Stimulated activated CD4-positive, alpha-beta T cell treated with anti-CD3 and anti-CD28 coated beads, Interleukin-12 subunit alpha, Interleukin-12 subunit beta, amount 100 ng/mL, for 24 hours (primary cell): ENCODE results near the gene TTC33.
"Not testable (repeated sequence)": the region's sequence is repeated elsewhere in the genome, so short reads cannot be mapped to it uniquely, and the experiment has no call there.

Experiments
- DNase-seq, 2 experiments: peaks; one replicate each; pipeline ENCODE4 v3.0.0-alpha.2; 2020; ENCODE audit warnings: low read depth in 2 of 2

Gene TTC33

DNA sequence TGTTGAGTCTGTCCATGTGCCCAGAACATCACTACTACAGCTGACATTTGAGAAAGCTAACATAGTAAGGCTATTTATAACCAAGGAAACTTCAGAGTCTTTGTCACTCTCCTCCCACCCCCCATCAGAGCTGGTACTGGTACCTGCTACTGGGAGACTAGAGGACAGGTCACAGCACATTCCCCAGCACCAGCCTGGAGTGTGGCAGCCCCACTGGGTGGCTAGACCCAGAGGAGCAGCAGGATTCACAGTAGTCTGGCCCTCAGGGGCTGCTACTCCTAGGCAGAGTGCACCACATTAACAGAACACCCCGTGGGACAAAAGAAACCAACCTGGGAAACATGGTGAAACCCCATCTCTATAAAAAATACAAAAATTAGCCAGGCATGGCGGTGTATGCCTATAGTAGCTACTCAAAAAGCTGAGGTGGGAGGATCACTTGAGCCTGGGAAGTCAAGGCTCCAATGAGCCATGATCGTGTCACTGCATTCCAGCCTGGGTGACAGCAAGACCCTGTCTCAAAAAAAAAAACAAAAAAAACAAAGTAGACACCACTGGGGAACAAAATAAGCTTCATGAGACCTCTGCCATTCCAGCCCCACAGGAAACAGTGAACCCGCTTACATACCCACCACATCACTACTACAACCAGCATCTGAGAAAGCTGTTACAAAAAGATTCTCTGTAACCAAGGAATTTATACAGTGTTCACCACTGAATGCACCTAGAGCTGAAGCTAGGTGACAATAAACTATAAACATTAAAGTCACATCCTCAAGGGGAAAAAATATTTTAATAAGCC lies 102.3 kb downstream of the TTC33 start:
- no peak for DNase-seq

DNA sequence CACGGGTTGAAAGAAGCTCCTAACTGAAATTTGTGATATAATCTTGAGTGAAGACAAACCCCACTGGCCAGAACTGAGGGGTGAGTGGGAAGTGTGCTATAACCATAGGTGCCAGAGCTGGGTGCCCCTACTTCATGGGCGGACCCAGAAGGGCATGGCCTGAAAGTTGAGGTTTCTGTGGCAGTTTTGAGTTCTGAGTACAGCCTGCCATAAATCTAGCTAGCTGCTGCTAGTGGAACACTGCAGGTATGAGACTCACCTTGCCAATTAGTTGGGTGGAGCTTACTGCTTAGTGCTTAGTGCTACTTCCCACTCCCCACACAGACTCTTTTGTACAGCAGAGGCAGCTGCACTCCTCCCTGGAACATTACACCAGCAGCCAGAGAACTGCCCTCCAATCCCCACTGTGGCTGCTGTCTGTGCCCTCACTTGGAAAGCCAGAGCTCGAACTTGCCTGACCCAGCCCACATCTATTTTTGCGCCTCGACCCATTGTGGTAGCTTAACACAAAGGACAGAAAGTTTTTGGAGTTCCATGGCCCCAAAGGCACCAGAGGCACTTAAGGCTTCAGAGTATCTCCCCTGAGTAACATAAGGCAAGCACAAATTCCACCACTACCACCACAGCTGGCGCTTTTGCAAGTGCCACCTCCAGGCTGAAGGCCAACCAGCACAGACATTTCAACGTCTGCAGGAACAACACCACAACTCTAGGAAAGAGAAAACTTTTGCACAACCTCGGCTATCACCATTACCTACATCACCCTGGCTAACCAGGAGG lies 103.1 kb downstream of the TTC33 start:
- DNase-seq, result no peak

DNA sequence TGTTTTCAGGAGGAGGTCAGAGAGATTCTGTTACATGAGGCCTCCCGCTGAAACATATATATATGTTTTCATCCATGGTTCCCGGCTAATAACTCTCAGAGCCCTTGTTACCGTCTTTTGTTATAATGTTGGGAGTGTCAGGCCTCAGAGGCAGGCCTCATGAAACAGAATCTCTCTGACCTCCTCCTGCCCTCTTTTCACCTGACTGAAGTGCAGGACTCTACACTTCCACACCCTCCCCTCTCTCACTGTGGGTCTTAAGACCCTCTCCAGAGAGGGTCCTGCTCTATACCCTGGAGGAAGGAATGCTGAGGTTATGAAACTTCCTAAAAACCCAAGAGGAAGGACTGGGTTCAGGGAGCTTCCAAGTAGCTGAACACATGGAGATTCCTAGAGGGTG lies 104.6 kb downstream of the TTC33 start:
- DNase-seq, result no peak

- DNase-seq, result no peak
Measured at GRCh38 chr5:40649463-40650030, 106.2 kb downstream of the TTC33 start.

- DNase-seq, result no peak
Measured at GRCh38 chr5:40648150-40648549, 107.6 kb downstream of the TTC33 start.

DNA sequence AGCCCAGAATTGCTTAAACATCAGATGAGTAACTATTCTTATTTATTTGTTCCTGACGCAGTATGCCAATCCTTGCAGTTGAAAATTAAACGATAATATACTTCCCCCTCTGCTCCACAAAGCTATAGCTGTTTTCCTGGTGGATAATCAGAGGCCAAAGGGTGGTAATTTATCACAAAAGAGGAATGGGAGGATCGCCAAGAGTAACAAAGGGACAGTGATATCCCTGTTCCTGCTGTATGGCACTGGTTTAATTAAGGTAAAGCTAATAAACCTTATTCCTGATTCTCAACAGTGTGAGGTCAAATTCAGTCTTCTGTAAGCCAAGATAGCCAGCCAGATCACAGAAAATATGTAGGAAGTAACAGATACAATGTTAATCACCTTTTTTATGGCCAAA lies 109.5 kb downstream of the TTC33 start:
- no peak for DNase-seq

GRCh38 chr5:40639531-40639930 lies 116.2 kb downstream of the TTC33 start:
- DNase-seq, result not testable (repeated sequence)

- DNase-seq, result no peak
Measured at GRCh38 chr5:40634593-40634992, 121.2 kb downstream of the TTC33 start.

DNA sequence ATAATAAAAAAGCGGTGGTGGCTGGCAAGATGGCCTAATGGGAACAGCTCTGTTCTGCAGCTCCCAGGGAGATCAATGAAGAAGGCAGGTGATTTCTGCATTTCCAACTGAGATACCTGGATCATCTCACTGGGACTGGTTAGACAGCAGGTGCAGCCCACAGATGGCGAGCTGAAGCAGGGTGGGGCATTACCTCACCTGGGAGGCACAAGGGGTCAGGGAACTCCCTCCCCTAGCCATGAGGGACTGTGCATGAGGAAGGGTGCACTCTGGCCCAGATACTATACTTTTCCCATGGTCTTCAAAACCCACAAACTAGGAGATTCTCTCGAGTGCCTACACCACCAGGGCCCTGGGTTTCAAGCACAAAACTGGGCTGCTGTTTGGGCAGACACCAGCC lies 121.6 kb downstream of the TTC33 start:
- DNase-seq, result no peak

- DNase-seq, result no peak
Measured at GRCh38 chr5:40631236-40631635, 124.5 kb downstream of the TTC33 start.

DNA sequence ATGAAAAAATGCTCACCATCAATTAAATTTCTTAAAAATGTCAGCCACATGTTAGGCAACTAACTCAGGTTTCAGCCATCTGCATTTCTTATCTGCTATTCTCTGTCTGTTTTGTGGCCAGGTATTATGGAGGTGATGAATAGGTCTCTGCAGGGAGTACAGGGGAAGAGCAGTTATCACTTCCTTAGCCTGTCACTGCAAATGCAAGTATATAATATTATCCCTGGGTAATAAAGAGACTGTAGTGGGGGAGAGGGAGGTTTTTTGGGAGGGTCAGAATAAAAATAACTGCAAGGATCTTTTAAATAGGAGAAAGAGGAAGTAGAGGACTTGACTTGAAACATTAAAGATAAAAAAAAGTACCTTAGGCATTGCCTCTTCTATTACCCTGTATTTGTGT lies 125.6 kb downstream of the TTC33 start:
- DNase-seq, result no peak

DNA sequence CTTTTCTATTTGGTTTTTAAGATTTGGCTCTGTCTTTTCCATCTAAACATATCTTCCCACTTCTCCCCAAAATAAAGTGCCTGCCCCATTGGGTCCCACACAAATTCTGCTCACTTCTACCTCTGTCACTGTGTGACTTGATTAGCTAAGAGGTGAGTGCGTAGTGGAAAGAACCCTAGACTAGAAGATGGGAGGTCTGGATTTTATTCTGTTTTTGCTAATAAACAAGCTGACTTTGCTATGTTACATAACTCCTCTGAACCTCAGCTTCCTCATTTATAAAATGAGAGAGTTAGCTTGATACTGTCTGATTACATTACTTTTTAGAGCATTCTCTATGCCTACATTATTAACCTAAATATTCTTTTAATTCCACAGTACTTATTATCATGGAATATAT lies 127.4 kb downstream of the TTC33 start:
- DNase-seq, result no peak

GRCh38 chr5:40627706-40628105 lies 128.1 kb downstream of the TTC33 start:
- no peak for DNase-seq

GRCh38 chr5:40626801-40627200 lies 129.0 kb downstream of the TTC33 start:
- no peak for DNase-seq

DNA sequence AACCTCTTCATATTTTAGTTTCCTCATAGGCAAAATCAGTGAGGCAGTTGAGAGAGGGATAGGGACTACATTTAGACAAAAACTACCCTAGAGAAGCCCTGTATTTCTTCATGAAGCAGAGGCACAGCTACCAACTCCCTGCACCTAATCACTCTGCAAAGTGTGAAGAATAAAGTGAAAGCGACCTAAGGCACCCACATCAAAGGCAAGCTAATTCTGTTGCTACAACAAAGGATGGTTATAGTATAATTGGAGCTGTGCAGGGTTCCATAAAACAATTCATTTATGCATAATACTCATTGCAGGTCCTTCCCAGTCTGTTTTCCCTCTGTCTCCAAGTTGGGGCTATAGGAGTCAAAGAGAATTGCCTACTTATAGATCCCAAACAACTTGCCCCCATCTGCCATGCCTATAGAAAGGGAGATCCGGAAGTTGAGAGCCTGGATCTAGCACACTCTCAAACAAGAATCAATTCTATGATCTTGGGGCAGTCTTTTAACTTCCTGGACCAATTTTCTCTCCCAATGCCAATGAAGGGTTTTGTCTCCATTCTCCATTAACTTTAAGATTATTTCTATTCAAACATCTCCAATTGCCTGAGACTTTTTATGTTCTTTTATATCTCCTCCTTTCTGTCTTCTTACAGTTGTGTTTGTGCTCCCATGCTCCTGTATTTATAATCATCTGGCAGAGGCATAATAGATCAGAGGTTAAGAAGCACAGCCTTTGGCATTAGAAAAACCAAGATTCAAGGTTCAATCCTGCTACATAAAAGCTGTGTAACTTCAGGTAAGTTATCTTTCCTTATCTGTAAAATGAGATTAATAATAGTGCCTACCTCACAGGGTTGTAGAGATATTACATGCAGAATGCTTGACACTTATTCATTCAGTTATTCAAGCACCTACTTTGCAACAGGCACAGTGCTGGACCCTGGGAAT lies 132.0 kb downstream of the TTC33 start:
- DNase-seq, result no peak

- DNase-seq, result no peak
Measured at GRCh38 chr5:40622463-40623252, 133.1 kb downstream of the TTC33 start.

GRCh38 chr5:40619421-40619820 lies 136.3 kb downstream of the TTC33 start:
- DNase-seq, result no peak

DNA sequence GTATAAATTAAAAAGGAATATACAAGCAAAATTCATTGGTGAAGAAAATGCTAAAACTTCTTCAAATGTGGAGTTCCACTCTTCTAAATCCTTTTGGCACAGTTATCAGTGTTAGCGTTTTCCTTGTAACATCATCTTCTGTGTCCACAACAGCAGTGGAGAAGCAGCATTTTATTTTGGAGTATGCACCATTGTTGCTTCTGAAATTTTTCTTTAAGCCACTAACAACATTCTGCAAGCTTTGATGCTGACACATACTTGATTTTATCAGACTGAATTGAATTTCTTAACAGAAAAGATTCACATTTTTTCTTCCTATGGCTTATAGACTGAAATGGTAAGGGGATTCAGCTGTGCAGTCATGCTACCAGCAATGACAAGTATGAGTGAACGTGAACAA lies 136.8 kb downstream of the TTC33 start:
- no peak for DNase-seq

- DNase-seq, result no peak
Measured at GRCh38 chr5:40616781-40617180, 139.0 kb downstream of the TTC33 start.

DNA sequence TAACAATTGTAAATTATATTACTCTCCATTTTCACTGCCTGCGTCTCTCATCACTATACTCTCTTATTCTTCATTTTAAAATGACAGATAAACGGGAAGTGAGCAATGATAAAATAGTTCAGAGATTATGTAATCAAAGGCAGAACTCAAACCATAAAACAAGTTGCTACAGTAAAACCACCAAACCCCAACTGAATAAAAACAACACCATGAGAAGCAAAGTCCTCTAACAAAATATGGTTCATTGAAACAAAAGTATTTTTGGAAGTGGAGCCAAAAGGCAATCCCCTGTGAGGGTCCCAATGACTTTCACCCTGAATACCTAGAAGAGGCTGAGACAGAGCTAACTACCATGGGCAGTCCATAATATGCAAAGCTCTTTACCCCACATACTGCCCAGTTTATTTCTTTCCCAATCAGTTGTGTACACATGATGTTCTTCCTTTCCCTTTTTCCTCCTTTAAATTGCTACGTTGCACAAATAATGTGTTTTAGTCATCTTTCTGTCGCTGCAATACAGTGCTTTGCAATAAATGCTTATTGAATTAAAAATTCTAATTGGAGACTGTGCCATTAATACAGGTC lies 140.1 kb downstream of the TTC33 start:
- no peak for DNase-seq
